ENCODE results near the gene LDLRAP1.

LDLRAP1 gene

DNA sequence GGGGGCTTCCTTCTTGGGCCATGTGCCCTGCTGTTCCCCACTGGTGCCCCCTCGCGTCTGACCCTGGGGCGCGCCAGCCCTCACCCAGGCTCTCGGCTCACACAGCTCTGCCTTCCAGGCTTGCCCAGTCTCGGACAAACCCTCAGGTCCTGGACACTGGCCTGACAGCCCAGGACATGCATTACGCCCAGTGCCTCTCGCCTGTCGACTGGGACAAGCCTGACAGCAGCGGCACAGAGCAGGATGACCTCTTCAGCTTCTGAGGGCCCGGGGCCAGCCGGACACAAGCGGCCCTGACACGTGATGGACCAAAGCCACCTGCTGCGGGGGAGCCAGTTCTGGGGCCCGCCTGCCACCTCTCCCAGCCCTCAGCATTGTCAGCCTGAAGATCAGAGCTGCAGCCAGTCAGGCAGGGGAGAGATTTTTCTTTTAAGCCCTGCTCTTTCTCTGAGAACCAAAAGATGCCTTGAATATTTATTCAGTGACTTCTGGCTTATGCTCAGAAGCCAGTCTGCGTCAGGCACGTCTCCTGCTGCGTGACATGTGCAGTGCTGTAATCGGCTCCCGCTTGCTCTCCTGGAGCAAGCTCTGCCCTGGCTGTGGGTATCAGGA is 23.4 kb downstream of the LDLRAP1 start:
- H3K36me3 ChIP-seq (ENCODE audit: insufficient read depth, low read length): peaks cover 11% of the 10 kb centered on the region
- no peaks in the 10 kb centered on the region for H3K9me3 ChIP-seq (ENCODE audit: low read length)
- H3K4me3 ChIP-seq (ENCODE audit: low read depth in 1 of 2, low read length in 2 of 2): peak overlapping the region; percentile 8 to 44
- no peaks in the 10 kb centered on the region for H3K27me3 ChIP-seq (ENCODE audit: control insufficient read depth in 1 of 2, insufficient read depth in 2 of 2, low read length in 2 of 2)
- H3K27ac ChIP-seq (ENCODE audit: low read depth, low read length): peak overlapping the region; percentile 88
- H3K9ac ChIP-seq (ENCODE audit: low read length): no peak overlapping the region
- peaks cover 38% of the 10 kb centered on the region for H3K4me1 ChIP-seq (ENCODE audit: insufficient read depth, low read length)

DNA sequence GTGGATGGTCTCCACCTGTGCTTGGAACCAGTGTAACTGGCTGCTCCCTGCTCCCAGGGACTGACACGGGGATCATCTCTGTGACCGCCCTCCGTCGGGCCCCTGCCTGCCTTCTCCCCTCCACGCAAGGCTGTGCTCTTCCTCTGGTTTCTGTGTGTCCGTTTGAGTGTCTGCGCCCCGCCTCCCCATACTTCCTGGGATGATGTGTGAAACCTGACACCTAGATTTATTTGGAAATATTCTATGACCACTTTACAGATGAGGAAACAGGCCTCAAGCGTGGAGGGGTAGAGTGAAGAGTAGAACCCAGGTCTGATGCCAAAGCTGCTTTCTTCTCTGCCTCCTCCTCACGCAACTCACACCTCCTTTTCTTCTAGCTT is 24.3 kb downstream of the LDLRAP1 start:
- no peaks in the 10 kb centered on the region for H3K9me3 ChIP-seq (ENCODE audit: low read length)
- H3K4me1 ChIP-seq (ENCODE audit: insufficient read depth, low read length): peaks cover 38% of the 10 kb centered on the region
- H3K27ac ChIP-seq (ENCODE audit: low read depth, low read length): peak overlapping the region; percentile 88
- H3K36me3 ChIP-seq (ENCODE audit: insufficient read depth, low read length): peaks cover 11% of the 10 kb centered on the region
- H3K9ac ChIP-seq (ENCODE audit: low read length): no peak overlapping the region
- peaks cover 0 to 7% of the 10 kb centered on the region in 2 donors for H3K27me3 ChIP-seq (ENCODE audit: control insufficient read depth in 1 of 2, insufficient read depth in 2 of 2, low read length in 2 of 2)
- H3K4me3 ChIP-seq (ENCODE audit: low read depth in 1 of 2, low read length in 2 of 2): no peak overlapping the region

DNA sequence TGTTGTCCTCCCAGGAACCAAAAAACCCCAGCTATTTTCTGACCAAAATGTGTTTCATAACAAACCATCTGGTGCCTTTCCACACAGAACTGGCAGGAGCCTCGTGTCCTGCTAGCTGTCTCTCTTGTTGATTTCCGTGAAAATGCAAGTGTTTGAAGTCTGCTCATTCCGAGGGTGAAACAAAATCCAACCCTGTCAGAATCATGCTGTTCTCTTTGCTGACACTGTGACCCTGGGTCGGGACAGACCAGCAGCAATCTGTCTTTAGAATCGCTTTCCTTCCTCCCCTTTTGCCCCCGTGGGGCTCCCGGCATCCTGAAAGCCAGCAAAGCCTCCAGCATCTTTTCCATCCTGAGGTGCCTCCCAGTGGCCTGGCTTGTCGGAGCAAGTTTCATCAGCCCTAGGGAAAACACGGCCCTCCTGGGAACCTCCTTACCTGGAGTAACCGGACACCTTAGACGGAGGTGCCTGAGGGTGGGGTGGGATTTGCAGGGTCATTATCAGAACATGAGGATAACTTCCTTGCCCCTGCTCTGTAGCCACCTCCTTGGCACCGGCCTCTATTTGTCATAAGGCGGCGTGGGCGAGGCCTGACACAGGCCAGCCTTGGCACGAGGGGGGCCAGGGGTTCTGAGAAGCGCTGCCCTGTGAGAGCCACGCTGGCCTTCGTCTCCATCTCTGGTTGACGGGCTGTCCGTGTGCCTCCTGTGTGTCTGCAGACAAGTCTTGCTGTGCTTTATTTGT is 24.9 kb downstream of the LDLRAP1 start:
- Histone ChIP-seq H3K27me3 (ENCODE audit: control insufficient read depth in 1 of 2, insufficient read depth in 2 of 2, low read length in 2 of 2) (peaks cover 0 to 7% of the 10 kb centered on the region in 2 donors), H3K4me3 (ENCODE audit: low read depth in 1 of 2, low read length in 2 of 2) (no peak overlapping the region), H3K9ac (ENCODE audit: low read length) (no peak overlapping the region), H3K27ac (ENCODE audit: low read depth, low read length) (peak overlapping the region; percentile 88), H3K9me3 (ENCODE audit: low read length) (no peaks in the 10 kb centered on the region), H3K4me1 (ENCODE audit: insufficient read depth, low read length) (peaks cover 38% of the 10 kb centered on the region), H3K36me3 (ENCODE audit: insufficient read depth, low read length) (peaks cover 11% of the 10 kb centered on the region)

DNA sequence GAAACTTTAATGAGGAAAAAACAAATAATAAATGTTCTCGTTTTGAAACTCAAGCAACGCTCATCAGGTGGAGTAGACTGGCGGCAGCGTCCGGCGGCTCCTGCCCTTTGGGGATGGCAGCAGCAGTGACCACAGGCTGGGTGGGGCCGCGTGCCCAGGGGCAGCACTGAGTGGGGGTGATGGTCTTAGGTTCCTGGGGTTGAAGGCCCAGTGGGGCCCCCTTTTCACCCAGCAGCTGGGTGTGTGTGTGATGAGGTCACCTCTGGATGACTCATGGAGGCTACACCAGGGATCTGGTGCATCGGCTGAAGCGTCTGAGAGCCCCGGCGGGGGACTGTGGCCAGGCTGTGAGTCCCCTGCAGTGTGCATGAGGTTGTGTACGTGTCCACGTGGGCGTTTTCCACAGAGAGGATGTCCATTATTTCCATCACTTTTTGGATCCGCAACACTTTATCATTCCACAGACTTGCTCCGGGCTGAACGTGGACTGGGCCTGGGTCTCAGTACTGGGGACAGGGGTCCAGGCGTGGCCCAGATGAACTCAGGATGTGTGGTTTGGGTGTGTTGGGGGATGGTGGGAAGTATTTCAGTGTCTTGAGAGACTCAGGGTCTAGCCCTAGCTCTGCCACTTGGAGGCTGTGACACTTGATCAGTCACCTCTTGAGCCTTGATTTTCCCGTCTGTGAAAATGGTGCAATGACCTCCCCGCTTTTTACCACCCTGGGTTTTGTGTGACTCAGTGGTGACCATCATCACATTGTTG is 25.6 kb downstream of the LDLRAP1 start:
- Histone ChIP-seq H3K4me3 (ENCODE audit: low read depth in 1 of 2, low read length in 2 of 2) (no peak overlapping the region), H3K9ac (ENCODE audit: low read length) (no peak overlapping the region), H3K9me3 (ENCODE audit: low read length) (no peaks in the 10 kb centered on the region), H3K36me3 (ENCODE audit: insufficient read depth, low read length) (peaks cover 5% of the 10 kb centered on the region), H3K4me1 (ENCODE audit: insufficient read depth, low read length) (peaks cover 38% of the 10 kb centered on the region), H3K27ac (ENCODE audit: low read depth, low read length) (peak overlapping the region; percentile 88), H3K27me3 (ENCODE audit: control insufficient read depth in 1 of 2, insufficient read depth in 2 of 2, low read length in 2 of 2) (peaks cover 0 to 10% of the 10 kb centered on the region in 2 donors)

DNA sequence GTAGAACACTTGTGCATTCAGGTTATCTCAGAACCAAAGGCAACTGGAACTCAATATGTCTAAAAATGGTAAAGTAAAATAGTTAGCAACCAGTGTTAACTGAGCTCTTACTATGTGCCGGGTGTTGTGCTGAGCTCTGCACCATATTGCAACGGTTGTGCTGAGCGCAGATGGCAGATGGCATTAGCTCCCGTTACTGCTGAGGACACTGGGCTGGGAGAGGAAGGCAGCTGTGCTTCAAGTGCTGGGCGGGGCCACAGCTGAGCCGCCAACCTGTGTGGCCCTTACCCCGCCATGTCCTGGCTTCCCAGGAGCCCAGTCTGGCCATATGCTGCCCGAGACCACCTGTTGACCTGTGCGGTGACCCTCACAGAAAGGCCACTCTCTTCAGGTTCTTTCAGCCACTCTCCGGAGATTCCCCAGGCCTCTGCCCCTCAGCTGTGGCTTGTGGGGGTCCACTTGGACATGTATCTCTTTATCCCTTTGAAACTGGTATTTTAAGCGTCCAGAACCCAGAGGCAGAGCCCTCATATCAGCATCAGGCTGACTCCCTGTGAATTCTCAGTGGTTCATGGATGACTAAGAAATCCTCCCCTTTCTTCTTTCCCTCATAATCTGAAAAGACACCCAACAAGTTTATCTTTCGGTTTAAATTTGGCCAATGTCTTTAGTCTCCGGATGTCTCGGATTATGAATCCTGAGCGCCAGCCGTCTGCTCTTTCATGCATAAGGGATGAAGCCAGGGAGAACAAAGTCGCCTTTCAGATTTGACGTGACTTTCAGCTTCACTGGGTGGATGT is 26.4 kb downstream of the LDLRAP1 start:
- H3K4me3 ChIP-seq (ENCODE audit: low read depth in 1 of 2, low read length in 2 of 2): no peak overlapping the region
- H3K27me3 ChIP-seq (ENCODE audit: control insufficient read depth in 1 of 2, insufficient read depth in 2 of 2, low read length in 2 of 2): peaks cover 0 to 11% of the 10 kb centered on the region in 2 donors
- no peaks in the 10 kb centered on the region for H3K9me3 ChIP-seq (ENCODE audit: low read length)
- H3K36me3 ChIP-seq (ENCODE audit: insufficient read depth, low read length): no peaks in the 10 kb centered on the region
- no peak overlapping the region for H3K27ac ChIP-seq (ENCODE audit: low read depth, low read length)
- H3K4me1 ChIP-seq (ENCODE audit: insufficient read depth, low read length): peaks cover 38% of the 10 kb centered on the region
- no peak overlapping the region for H3K9ac ChIP-seq (ENCODE audit: low read length)

DNA sequence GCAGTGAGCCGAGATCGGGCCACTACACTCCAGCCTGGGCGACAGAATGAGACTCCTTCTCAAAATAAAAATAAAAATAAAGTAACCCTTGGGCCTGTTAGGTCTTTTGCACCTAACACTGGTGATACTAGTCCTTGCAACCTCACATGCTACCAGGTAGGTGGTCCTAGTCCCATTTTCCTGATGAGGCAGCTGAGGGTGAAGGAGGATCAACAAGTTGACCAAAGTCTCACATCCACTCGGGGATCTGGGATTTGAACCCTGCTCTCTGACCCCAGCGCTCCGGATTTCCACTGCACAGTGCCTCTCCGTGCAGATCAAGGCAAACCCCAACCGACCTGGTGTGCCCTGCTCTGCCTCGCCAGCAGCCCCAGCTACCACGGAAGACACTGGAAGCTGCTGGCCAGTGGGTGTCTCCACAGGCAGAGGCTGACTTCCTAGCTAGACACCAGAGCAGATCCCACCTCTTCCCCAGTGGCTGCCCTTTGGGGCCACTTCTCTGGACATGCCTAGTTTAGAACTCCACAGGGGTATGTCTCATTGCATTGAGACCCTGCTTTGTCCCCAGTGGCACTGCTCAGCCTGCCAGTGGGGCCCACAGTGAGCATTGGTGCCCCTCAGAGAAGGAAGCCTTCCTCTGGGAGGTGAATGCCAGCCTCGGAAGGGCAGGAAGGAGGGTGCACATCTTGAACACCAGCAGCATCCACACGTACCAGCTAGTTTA is 27.6 kb downstream of the LDLRAP1 start:
- Histone ChIP-seq H3K4me3 (ENCODE audit: low read depth in 1 of 2, low read length in 2 of 2) (no peak overlapping the region), H3K27ac (ENCODE audit: low read depth, low read length) (no peak overlapping the region), H3K27me3 (ENCODE audit: control insufficient read depth in 1 of 2, insufficient read depth in 2 of 2, low read length in 2 of 2) (peaks cover 0 to 11% of the 10 kb centered on the region in 2 donors), H3K4me1 (ENCODE audit: insufficient read depth, low read length) (peaks cover 35% of the 10 kb centered on the region), H3K36me3 (ENCODE audit: insufficient read depth, low read length) (no peaks in the 10 kb centered on the region), H3K9ac (ENCODE audit: low read length) (no peak overlapping the region), H3K9me3 (ENCODE audit: low read length) (no peaks in the 10 kb centered on the region)

DNA sequence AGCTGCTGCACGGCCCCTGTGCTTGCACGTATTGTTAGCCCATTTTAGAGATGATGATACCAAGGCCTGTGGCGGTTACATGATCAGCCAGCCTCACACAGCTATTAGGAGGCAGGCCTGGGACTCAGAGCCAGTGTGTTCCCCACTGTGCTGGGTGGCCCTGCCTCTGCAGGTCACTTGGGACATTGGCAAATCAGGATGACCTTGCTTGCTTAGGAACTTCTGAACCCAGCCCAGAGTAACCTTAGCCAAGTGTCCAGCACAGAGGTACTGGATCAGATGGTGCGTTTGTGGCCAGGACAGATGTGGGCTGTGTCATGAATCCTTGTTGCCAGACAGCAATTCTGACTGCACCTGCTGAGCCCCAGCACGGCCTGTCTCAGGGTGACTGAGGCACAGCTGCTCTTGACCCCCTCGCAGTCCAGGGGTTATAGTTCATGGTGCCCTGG is 28.1 kb downstream of the LDLRAP1 start:
- Histone ChIP-seq H3K4me3 (ENCODE audit: low read depth in 1 of 2, low read length in 2 of 2) (no peak overlapping the region), H3K9ac (ENCODE audit: low read length) (no peak overlapping the region), H3K9me3 (ENCODE audit: low read length) (no peaks in the 10 kb centered on the region), H3K27me3 (ENCODE audit: control insufficient read depth in 1 of 2, insufficient read depth in 2 of 2, low read length in 2 of 2) (peaks cover 0 to 11% of the 10 kb centered on the region in 2 donors), H3K36me3 (ENCODE audit: insufficient read depth, low read length) (no peaks in the 10 kb centered on the region), H3K4me1 (ENCODE audit: insufficient read depth, low read length) (peaks cover 29% of the 10 kb centered on the region), H3K27ac (ENCODE audit: low read depth, low read length) (no peak overlapping the region)

DNA sequence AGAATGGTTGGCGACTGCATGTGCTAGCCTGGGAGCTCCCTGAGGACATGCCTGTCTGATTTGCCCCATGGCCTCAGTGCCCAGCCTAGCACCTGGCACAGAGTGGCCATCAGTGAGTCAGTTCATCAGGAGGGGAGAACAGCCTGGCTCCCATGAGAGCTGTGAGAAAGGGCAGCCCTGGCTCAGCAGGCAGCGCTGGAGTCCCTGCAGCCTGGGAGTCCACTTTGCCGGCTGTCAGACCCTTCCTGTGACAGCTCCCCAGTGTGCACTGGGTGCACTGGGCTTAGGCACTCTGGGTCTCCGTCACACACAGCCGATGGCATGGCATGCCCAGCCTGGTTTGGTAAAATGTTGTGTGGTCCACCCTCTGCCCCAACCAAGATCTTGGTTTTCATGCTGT is 28.7 kb downstream of the LDLRAP1 start:
- H3K4me1 ChIP-seq (ENCODE audit: insufficient read depth, low read length): peaks cover 24% of the 10 kb centered on the region

DNA sequence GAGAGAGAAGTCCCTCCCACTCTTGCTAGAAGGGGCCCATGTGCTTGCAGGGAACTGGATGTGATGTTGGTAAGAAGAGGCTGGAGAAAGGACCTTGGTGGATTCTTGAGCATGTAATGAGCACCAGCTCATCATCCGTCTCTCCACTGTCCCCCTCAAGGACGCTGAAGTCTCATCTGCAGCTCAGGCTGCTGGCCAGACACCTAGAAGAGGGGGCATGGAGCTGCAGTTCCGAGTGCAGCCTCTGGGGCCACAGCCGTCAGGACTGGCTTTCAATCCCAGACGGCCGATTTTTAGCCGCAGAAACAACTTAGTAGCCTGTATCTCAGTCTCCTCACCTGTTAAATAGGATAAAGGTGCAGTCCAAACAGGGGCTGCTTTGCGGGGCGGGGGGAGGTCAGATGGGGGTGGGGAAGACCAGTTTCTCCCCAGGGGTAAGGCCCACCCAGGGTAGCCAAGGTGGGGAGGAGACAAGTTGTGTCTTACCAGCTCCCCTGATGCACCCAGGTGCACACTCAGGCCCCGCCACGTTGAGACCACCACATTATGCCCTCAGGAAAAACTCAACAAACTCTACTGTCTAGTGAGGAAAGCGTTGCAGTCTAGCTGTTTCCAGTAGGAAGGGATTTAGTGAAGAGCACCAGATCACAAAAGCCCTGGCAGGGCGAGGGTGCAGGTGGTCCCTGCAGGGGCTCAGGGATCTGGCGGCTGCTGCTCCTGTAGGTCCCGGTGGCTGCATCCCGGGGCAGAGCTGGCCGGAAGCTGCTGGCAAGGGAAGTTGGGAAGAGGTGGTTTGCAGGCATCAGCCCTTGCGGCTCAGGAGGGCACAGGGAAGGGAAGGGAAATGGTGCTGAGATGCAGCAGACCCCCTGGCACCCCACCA is 29.5 kb downstream of the LDLRAP1 start:
- Histone ChIP-seq H3K4me3 (ENCODE audit: low read depth in 1 of 2, low read length in 2 of 2) (no peak overlapping the region), H3K4me1 (ENCODE audit: insufficient read depth, low read length) (peaks cover 15% of the 10 kb centered on the region), H3K9me3 (ENCODE audit: low read length) (no peaks in the 10 kb centered on the region), H3K36me3 (ENCODE audit: insufficient read depth, low read length) (no peaks in the 10 kb centered on the region), H3K27ac (ENCODE audit: low read depth, low read length) (no peak overlapping the region), H3K27me3 (ENCODE audit: control insufficient read depth in 1 of 2, insufficient read depth in 2 of 2, low read length in 2 of 2) (peaks cover 0 to 11% of the 10 kb centered on the region in 2 donors), H3K9ac (ENCODE audit: low read length) (no peak overlapping the region)

More for the DNA sequence above, 28.7 kb downstream of the LDLRAP1 start:
- no peaks in the 10 kb centered on the region for H3K9me3 ChIP-seq (ENCODE audit: low read length)
- H3K27me3 ChIP-seq (ENCODE audit: control insufficient read depth in 1 of 2, insufficient read depth in 2 of 2, low read length in 2 of 2): peaks cover 0 to 11% of the 10 kb centered on the region in 2 donors
- H3K36me3 ChIP-seq (ENCODE audit: insufficient read depth, low read length): no peaks in the 10 kb centered on the region
- H3K27ac ChIP-seq (ENCODE audit: low read depth, low read length): no peak overlapping the region
- peak overlapping the region in 1 of 2 donors; percentile 2 for H3K4me3 ChIP-seq (ENCODE audit: low read depth in 1 of 2, low read length in 2 of 2)
- no peak overlapping the region for H3K9ac ChIP-seq (ENCODE audit: low read length)

DNA sequence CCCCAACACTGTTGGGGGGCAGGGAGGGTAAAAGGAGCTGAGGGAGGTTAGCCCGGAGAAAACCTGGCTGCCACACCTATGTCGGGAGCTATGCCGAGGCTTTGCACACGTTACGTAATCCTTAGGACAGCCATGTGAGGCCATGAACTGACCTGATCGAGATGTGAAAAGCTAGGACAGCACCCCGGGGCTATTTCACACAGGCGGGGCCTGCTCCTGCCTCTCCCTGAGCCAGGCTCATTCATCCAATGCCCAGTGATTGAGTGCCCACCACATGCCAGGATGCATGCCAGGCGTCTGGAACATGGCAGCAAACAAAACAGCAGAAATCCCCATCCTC is 30.2 kb downstream of the LDLRAP1 start:
- no peaks in the 10 kb centered on the region for H3K9me3 ChIP-seq (ENCODE audit: low read length)
- no peak overlapping the region for H3K4me3 ChIP-seq (ENCODE audit: low read depth in 1 of 2, low read length in 2 of 2)
- no peak overlapping the region for H3K9ac ChIP-seq (ENCODE audit: low read length)
- H3K27ac ChIP-seq (ENCODE audit: low read depth, low read length): no peak overlapping the region
- peaks cover 9% of the 10 kb centered on the region for H3K4me1 ChIP-seq (ENCODE audit: insufficient read depth, low read length)
- H3K36me3 ChIP-seq (ENCODE audit: insufficient read depth, low read length): no peaks in the 10 kb centered on the region
- peaks cover 0 to 11% of the 10 kb centered on the region in 2 donors for H3K27me3 ChIP-seq (ENCODE audit: control insufficient read depth in 1 of 2, insufficient read depth in 2 of 2, low read length in 2 of 2)
